Stimulated activated CD4-positive, alpha-beta T cell treated with anti-CD3 and anti-CD28 coated beads, Interleukin-15, amount 100 ng/mL, for 48 hours (primary cell): ENCODE data around the gene CLEC11A.
"Not testable (repeated sequence)": the region's sequence is repeated elsewhere in the genome, so short reads cannot be mapped to it uniquely, and the experiment has no call there.

Experiments used
- DNase-seq, 2 donors: peaks; one replicate each; pipeline ENCODE4 v3.0.0-alpha.2; 2020; ENCODE audit warnings: low read depth in 2 of 2

CLEC11A gene

GRCh38 chr19:50721441-50722137, 1.6 kb upstream of the CLEC11A start:
- no peak for DNase-seq

GRCh38 chr19:50722201-50723013, 757 bp upstream of the CLEC11A start:
- DNase-seq, result no peak

GRCh38 chr19:50723735-50724521, 764 bp downstream of the CLEC11A start:
- DNase-seq, result no peak

- DNase-seq, result peak; percentile 96 to 97
These were observed 1.5 kb downstream of the CLEC11A start for GRCh38 chr19:50724522-50725217.

- DNase-seq, result no peak
These were observed 2.2 kb downstream of the CLEC11A start for GRCh38 chr19:50725218-50725910.

- no peak for DNase-seq
These were observed 2.7 kb downstream of the CLEC11A start for GRCh38 chr19:50725911-50726230.

GRCh38 chr19:50728084-50728737, 5.0 kb downstream of the CLEC11A start:
- DNase-seq, result peak; percentile 84 to 86

- DNase-seq, result no peak
These were observed 6.7 kb downstream of the CLEC11A start for GRCh38 chr19:50729894-50730293.

GRCh38 chr19:50735869-50736268, 12.7 kb downstream of the CLEC11A start:
- no peak for DNase-seq

GRCh38 chr19:50736338-50736737, 13.2 kb downstream of the CLEC11A start:
- DNase-seq, result no peak

- DNase-seq, result no peak
These were observed 16.2 kb downstream of the CLEC11A start for GRCh38 chr19:50739132-50739913.

GRCh38 chr19:50739914-50740426, 16.8 kb downstream of the CLEC11A start:
- no peak for DNase-seq

- DNase-seq, result no peak
These were observed 18.2 kb downstream of the CLEC11A start for GRCh38 chr19:50741179-50741933.

GRCh38 chr19:50743537-50743936, 20.4 kb downstream of the CLEC11A start:
- DNase-seq, result no peak

- no peak for DNase-seq
These were observed 22.1 kb downstream of the CLEC11A start for GRCh38 chr19:50745221-50745620.

- DNase-seq, result not testable (repeated sequence)
These were observed 24.0 kb downstream of the CLEC11A start for GRCh38 chr19:50747141-50747540.

- DNase-seq, result no peak
These were observed 26.3 kb downstream of the CLEC11A start for GRCh38 chr19:50749490-50749889.

- no peak for DNase-seq
These were observed 26.8 kb downstream of the CLEC11A start for GRCh38 chr19:50750010-50750409.

- DNase-seq, result no peak
These were observed 30.7 kb downstream of the CLEC11A start for GRCh38 chr19:50753879-50754278.
